ENCODE results near the gene SLAMF6.
A peak's percentile ranks its signal among the peaks of the same experiment; 100 is the strongest.
"Not testable (repeated sequence)": the region's sequence is repeated elsewhere in the genome, so short reads cannot be mapped to it uniquely, and the experiment has no call there.

Gene SLAMF6

DNA sequence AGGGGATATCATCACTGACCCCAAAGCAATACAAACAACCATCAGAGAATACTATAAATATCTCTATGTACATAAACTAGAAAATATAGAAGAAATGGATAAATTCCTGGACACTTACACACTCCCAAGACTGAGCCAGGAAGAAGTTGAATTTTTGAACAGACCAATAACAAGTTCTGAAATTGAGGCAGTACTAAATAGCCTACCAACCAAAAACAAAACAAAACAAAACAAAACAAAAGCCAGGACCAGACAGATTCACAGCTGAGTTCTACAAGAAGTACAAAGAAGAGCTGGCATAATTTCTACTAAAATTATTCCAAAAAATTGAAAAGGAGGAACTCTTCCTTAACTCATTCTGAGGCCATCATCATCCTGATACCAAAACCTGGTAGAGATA, 37.8 kb upstream of the SLAMF6 start:
- no peak overlapping the region for H3K27ac ChIP-seq

DNA sequence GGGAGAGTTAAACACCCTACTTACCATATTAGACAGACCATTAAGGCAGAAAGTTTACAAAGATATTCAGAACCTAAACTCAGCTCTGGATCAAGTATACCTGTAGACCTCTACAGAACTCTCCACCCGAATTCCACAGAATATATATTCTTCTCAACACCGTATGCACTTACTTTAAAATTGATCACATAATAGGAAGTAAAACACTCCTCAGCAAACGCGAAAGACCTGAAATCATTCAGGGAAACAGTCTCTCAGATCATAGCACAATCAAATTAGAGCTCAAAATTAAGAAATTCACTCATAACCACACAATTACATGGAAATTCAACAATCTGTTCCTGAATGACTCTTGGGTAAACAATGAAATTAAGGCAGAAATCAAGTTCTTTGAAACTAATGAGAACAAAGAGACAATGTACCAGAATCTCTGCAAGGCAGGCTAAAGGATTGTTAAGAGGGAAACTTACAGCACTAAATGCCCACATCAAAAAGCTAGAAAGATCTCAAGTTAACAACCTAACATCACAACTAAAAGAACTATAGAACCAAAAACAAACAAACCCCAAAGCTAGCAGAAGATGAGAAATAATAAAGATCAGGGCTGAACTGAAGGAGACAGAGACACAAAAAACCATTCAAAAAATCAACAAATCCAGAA, 37.1 kb upstream of the SLAMF6 start:
- TF ChIP-seq, protein P1, sequence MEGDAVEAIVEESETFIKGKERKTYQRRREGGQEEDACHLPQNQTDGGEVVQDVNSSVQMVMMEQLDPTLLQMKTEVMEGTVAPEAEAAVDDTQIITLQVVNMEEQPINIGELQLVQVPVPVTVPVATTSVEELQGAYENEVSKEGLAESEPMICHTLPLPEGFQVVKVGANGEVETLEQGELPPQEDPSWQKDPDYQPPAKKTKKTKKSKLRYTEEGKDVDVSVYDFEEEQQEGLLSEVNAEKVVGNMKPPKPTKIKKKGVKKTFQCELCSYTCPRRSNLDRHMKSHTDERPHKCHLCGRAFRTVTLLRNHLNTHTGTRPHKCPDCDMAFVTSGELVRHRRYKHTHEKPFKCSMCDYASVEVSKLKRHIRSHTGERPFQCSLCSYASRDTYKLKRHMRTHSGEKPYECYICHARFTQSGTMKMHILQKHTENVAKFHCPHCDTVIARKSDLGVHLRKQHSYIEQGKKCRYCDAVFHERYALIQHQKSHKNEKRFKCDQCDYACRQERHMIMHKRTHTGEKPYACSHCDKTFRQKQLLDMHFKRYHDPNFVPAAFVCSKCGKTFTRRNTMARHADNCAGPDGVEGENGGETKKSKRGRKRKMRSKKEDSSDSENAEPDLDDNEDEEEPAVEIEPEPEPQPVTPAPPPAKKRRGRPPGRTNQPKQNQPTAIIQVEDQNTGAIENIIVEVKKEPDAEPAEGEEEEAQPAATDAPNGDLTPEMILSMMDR (IDR thresholded peaks at IDR 0.05), result no peak
- TF ChIP-seq ZFX (IDR thresholded peaks at IDR 0.05; ENCODE audit: borderline replicate concordance), result no peak

More for the DNA sequence above, 37.8 kb upstream of the SLAMF6 start:
- no peak for TF ChIP-seq ZFX (IDR thresholded peaks at IDR 0.05; ENCODE audit: borderline replicate concordance)
- TF ChIP-seq, protein P1 (IDR thresholded peaks at IDR 0.05), result no peak

DNA sequence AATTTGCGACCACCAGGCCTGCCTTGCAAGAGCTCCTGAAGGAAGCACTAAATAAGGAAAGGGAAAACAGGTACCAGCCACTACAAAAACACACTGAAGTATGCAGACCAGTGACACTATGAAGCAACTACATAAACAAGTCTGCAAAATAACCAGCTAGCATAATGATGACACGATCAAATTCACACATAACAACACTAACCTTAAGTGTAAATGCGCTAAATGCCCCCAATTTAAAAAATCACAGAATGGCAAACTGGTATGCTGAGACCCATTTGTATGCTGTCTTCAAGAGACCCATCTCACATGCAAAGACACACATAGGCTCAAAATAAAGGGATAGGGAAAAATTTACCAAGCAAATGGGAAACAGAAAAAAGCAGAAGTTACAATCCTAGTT, 36.4 kb upstream of the SLAMF6 start:
- not testable (repeated sequence) for H3K27ac ChIP-seq

More for the DNA sequence above, 37.1 kb upstream of the SLAMF6 start:
- H3K27ac ChIP-seq, result no peak overlapping the region

DNA sequence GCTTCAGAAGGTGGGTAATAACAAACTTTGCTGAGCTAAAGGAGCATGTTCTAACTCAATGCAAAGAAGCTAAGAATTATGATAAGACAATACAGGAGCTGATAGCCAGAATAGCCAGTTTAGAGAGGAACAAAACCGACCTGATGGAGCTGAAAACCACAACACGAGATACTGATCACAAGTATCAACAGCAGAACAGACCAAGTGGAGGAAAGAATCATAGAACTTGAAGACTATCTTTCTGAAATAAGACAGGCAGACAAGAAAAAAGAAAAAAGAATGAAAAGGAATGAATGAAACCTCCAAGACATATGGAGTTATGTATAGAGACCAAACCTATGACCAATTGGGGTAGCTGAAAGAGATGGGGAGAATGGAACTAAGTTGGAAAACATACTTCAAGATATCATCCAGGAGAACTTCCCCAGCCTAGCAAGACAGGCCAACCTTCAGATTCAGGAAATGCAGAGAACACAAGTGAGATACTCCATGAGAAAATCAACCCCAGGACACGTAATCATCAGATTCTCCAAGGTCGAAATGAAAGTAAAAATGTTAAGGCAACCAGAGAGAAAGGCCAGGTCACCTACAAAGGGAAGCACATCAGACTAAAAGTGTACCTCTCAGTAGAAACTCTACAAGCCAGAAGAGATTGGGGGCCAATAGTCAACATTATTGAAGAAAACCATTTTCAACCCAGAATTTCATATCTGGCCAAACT, 35.8 kb upstream of the SLAMF6 start:
- TF ChIP-seq, protein P1 (IDR thresholded peaks at IDR 0.05), result no peak
- TF ChIP-seq ZFX (IDR thresholded peaks at IDR 0.05; ENCODE audit: borderline replicate concordance), result no peak
- no peak overlapping the region for H3K27ac ChIP-seq

DNA sequence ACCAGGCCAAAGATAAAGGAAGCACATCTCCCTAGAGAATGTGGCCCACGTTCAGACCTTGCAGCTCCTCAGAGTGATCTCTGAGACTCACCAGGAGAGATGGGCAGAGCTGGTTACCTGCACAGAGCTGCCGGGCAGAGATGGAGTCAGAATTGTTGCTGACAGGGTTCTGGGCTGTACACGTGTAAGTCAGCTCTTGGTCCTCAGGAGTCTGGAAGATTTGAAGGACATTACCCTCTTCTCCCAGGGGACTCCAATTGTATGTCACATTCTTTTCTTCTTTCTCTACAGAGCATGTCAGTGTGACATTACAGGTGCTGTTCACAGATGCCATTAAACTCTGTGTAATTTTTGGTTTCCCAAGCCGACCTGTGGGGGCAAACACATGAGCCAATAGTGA, 30.7 kb upstream of the SLAMF6 start:
- H3K27ac ChIP-seq, result no peak overlapping the region
- TF ChIP-seq, protein P1 (IDR thresholded peaks at IDR 0.05), result no peak
- TF ChIP-seq ZFX (IDR thresholded peaks at IDR 0.05; ENCODE audit: borderline replicate concordance), result no peak

DNA sequence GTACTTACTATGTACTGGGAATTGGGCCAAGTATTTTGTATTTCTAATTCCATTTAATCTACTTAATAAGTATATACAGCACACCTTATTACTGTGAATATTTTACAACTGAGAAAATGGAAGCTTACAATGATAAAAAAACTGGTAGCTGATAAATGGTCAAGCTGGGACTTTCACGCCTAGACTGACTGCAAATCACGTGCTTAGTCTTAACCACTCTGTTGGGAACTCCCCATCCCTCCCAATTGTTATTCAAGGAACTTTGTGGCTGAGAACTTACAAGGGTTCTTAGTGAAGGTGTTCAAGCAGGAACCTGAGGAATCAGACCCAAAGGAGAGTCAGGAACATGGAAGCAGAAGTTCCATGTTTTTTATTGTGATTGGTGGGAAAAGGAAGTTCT, 29.4 kb upstream of the SLAMF6 start:
- TF ChIP-seq, protein P1 (IDR thresholded peaks at IDR 0.05), result no peak
- no peak for TF ChIP-seq ZFX (IDR thresholded peaks at IDR 0.05; ENCODE audit: borderline replicate concordance)
- no peak overlapping the region for H3K27ac ChIP-seq

DNA sequence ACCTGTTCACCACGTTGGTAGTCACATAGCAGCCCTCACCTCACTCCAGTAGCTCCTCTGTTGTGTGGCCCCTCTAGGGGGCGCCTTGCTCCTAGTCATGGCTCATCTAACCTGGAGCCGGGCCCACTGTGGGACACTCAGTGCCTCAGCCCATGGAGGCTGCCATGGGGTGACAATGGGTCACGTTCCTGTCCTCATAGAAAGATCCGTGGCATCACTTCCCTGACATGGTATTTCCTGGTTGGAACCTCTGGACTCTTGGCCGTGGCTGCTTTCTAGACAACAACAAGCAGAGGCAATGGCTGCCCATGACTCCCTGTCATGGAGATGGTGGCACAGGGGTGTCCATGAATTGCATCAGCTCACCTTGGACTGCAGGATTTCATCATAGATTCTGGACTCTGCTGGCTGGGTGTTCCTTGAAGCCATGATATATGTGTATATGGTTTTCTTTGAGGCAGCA, 27.5 kb upstream of the SLAMF6 start:
- TF ChIP-seq, protein P1 (IDR thresholded peaks at IDR 0.05), result peak; percentile 41; the same call in 1 of the 2 replicates
- no peak for TF ChIP-seq ZFX (IDR thresholded peaks at IDR 0.05; ENCODE audit: borderline replicate concordance)
- H3K27ac ChIP-seq, result no peak overlapping the region

Data from 22Rv1 (cell line).